Spinal cord (tissue), 10 donors: ENCODE results near the gene UMOD. TPM values are rescaled to one million over a fixed set of nuclear protein-coding genes. Genes with fewer than 3 reads are reported as not detected.

Source experiments
- DNase-seq, 6 donors: peaks; one replicate each; pipeline versions ENCODE4 v3.0.0 to v3.0.0-alpha.2; 2013 to 2015; ENCODE audit warnings: low spot score in 6 of 6, low read depth in 4 of 6
- H3K27ac ChIP-seq: one replicate; pipeline ENCODE4 v1.5.1; 2013; ENCODE audit warnings: low read depth, low read length, control low read depth
- H3K27me3 ChIP-seq: one replicate; pipeline ENCODE4 v1.6.1; 2013; ENCODE audit warnings: low read length; ENCODE audit not compliant: control insufficient read depth, insufficient read depth
- H3K36me3 ChIP-seq: one replicate; pipeline ENCODE4 v1.6.1; 2013; ENCODE audit warnings: low read length; ENCODE audit not compliant: control insufficient read depth, insufficient read depth
- H3K4me1 ChIP-seq: one replicate; pipeline ENCODE4 v1.6.1; 2013; ENCODE audit warnings: low read length; ENCODE audit not compliant: control insufficient read depth, insufficient read depth
- H3K4me3 ChIP-seq: one replicate; pipeline ENCODE4 v1.5.1; 2013; ENCODE audit warnings: low read depth, low read length, control low read depth
- H3K9me3 ChIP-seq: one replicate; pipeline ENCODE4 v1.6.1; 2013; ENCODE audit warnings: low read length; ENCODE audit not compliant: control insufficient read depth, insufficient read depth
- whole genome bisulfite sequencing: methylation state at CpG from one replicate; pipeline ENCODE4 v1.1.5; 2013; ENCODE audit warnings: missing lambda C conversion rate; ENCODE audit not compliant: insufficient coverage; 5-methylcytosine and 5-hydroxymethylcytosine counted together
- polyA plus RNA-seq, 2 donors: library from polyadenylated mRNA; unstranded; fragments of 120-200 nt; gene quantifications; one replicate each; pipeline ENCODE4 v1.2.1, GENCODE V29; 2013; ENCODE audit not compliant: insufficient read length in 2 of 2
- total RNA-seq, 2 donors: library from RNA; depleted of rRNA in 1 of 2; stranded (reverse); fragments of 120-200 nt in 1 of 2; fragments of >200 nt in 1 of 2; gene quantifications; one replicate each; pipeline versions ENCODE4 v1.2.3 to v1.2.4, GENCODE V29; 2013 to 2014
- donor health status: healthy.

The UMOD gene
- total and polyA plus RNA-seq, 4 donors = 0.19 to 0.63 TPM; not detected in 2

DNA sequence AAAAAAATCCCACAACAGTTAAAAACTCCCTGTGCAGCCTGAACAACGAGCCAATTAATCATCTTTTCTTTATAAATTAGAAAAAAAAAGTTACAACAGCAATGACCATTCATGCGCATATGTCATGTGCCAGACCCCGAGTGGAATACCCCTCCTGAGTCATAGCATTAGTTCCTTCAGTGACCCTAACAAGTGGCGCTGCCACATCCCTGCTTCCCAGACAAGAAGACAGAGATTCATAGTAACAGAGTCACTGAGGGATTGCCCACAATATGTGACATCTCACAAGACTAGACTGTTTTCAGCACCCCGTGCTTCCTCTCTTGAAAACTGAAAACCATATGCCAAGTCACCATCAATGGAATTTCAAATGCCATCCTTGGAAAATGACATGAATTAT is 7.9 kb downstream of the UMOD start:
- 88% methylated on average over 3 of the region's 5 CpGs for WGBS
- H3K9me3 ChIP-seq = no peaks in the 10 kb centered on the region
- no peak overlapping the region for H3K4me3 ChIP-seq
- no peak overlapping the region for H3K27ac ChIP-seq
- H3K36me3 ChIP-seq = no peaks in the 10 kb centered on the region
- H3K4me1 ChIP-seq = no peaks in the 10 kb centered on the region
- DNase-seq = no peak
- peaks cover 7% of the 10 kb centered on the region for H3K27me3 ChIP-seq

DNA sequence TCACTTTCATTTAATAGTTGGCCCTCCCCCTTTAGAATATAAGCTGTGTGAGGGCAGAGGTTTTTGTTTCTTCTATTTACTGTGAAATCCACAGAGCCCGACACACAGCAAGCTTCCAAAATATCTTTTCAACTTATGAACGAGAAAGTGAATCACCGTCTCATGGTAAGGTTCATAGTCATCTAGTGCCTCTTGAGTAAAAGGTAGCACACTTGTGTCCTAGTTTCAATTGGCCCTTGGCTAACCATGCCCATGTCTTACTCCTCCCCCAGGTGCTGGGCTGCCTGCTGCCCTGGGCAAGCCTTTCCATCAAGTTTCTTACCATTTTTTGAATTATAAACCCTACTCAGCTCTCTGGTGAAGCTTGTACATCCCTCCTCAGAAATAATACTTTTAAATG is 12.8 kb downstream of the UMOD start:
- DNase-seq = no peak
- WGBS = 100% methylated on average over 1 of the region's 3 CpGs
- no peaks in the 10 kb centered on the region for H3K27me3 ChIP-seq
- no peaks in the 10 kb centered on the region for H3K36me3 ChIP-seq
- H3K4me1 ChIP-seq = no peaks in the 10 kb centered on the region
- H3K9me3 ChIP-seq = no peaks in the 10 kb centered on the region
- H3K4me3 ChIP-seq = no peak overlapping the region
- no peak overlapping the region for H3K27ac ChIP-seq

DNA sequence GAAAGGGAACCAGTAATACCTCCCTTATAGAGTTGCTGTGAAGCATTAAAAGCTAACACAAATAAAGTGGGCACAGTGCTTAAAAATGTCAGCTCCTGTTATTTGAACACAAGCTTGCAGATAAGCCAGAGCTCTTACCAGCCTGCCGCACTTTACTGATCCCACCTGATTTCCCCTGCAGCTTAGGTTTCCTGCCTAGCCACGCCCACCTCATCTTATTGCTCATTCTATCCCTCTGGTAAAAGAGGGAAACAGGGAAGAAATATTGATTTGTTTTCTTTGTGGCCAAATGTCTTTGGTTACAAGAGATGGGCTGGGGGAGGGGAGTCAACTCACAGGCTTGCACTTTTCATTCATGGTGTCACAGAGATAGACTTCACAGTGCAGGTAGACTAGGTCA is 15.6 kb downstream of the UMOD start:
- no CpG with 5 or more reads among the region's 2 CpGs for WGBS
- H3K4me1 ChIP-seq = no peaks in the 10 kb centered on the region
- no peak overlapping the region for H3K27ac ChIP-seq
- H3K36me3 ChIP-seq = no peaks in the 10 kb centered on the region
- no peaks in the 10 kb centered on the region for H3K27me3 ChIP-seq
- no peaks in the 10 kb centered on the region for H3K9me3 ChIP-seq
- H3K4me3 ChIP-seq = no peak overlapping the region
- DNase-seq = no peak

DNA sequence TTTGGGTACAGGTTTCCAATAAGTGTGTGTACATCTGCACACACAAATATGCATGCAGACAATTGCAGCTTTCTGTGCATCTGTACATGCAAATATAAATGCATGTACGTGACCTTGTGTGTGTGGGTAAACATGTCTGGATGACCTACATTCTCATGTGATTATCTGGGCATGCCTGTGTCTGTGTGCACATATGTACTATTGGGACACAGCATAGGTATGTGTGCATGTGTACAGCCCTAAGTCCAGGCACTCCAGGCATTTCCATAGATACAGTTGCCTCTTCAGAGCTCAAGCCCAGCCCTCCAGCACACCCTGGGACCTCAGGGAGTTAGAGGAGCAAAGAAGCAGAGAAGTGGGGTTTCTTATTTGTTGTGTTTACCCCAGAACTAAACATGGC is 18.1 kb downstream of the UMOD start:
- H3K36me3 ChIP-seq = no peaks in the 10 kb centered on the region
- H3K9me3 ChIP-seq = no peaks in the 10 kb centered on the region
- no peaks in the 10 kb centered on the region for H3K27me3 ChIP-seq
- no peak overlapping the region for H3K4me3 ChIP-seq
- no CpG with 5 or more reads among the region's 1 CpG for WGBS
- H3K27ac ChIP-seq = no peak overlapping the region
- DNase-seq = no peak
- no peaks in the 10 kb centered on the region for H3K4me1 ChIP-seq

DNA sequence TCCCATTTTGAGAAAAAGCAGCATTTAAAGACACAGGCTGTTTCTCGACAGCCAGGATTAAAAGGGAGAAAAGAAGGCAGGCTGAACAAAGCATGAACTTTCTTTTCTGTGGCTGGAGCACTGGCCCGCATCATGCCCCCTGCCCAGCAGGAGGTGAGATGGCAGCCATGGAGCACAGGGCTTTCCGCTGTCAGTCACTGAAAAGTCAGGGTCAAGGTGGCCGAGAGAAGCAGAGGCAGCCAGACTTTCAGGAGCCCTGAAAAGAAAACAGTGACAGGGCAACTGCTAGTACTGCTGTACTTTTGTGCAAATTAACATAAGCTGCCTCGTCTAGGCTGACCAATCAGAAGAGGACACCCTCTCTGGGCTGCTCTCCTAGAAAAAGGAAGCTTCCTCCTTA is 19.4 kb downstream of the UMOD start:
- Histone ChIP-seq H3K27me3 (no peaks in the 10 kb centered on the region), H3K4me3 (no peak overlapping the region), H3K36me3 (no peaks in the 10 kb centered on the region), H3K4me1 (no peaks in the 10 kb centered on the region), H3K9me3 (no peaks in the 10 kb centered on the region), H3K27ac (no peak overlapping the region)
- DNase-seq = no peak
- WGBS = 32% methylated on average over 5 of the region's 5 CpGs

DNA sequence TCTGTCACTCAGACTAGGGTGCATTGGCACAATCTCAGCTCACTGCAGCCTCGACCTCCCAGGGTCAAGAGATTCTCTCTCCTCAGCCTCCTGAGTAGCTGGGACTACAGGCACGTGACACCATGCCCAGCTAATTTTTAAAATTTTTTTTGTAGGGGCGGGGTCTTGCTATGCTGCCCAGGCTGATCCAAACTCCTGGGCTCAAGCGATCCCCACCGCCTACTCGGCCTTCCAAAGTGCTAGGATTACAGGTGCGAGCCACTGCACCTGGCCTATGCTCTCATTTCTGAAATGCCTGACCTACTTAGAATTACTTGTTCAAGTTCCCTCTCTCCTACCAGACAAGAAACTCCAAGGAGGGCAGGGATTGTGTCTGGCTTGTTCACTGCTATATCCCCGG is 20.1 kb downstream of the UMOD start:
- no peak overlapping the region for H3K27ac ChIP-seq
- no peaks in the 10 kb centered on the region for H3K27me3 ChIP-seq
- DNase-seq = no peak
- no peaks in the 10 kb centered on the region for H3K9me3 ChIP-seq
- no peaks in the 10 kb centered on the region for H3K4me1 ChIP-seq
- WGBS = 97% methylated on average over 6 of the region's 8 CpGs
- H3K4me3 ChIP-seq = no peak overlapping the region
- H3K36me3 ChIP-seq = no peaks in the 10 kb centered on the region

DNA sequence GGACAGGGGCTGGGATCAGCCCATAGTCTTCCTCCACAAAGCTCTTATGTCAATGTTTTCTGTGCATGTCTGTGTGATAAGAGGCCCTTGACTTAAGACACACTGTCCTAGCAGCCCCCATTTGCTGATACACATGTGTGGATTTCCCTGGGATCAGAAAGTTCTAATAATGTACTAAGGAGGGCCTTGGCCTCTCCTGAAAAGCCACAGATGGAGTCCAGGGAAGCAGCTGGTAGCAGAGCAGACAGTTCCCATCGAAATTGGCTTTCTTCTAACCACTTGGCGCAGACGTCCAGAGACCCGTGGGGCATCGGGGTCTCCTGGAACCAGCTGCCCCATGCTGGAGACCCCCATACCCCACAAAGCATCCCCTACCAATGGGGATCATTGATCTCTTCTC is 20.9 kb downstream of the UMOD start:
- H3K9me3 ChIP-seq = no peaks in the 10 kb centered on the region
- no peaks in the 10 kb centered on the region for H3K27me3 ChIP-seq
- H3K4me1 ChIP-seq = no peaks in the 10 kb centered on the region
- no peak for DNase-seq
- H3K4me3 ChIP-seq = no peak overlapping the region
- no peaks in the 10 kb centered on the region for H3K36me3 ChIP-seq
- 63% methylated on average over 5 of the region's 5 CpGs for WGBS
- no peak overlapping the region for H3K27ac ChIP-seq

DNA sequence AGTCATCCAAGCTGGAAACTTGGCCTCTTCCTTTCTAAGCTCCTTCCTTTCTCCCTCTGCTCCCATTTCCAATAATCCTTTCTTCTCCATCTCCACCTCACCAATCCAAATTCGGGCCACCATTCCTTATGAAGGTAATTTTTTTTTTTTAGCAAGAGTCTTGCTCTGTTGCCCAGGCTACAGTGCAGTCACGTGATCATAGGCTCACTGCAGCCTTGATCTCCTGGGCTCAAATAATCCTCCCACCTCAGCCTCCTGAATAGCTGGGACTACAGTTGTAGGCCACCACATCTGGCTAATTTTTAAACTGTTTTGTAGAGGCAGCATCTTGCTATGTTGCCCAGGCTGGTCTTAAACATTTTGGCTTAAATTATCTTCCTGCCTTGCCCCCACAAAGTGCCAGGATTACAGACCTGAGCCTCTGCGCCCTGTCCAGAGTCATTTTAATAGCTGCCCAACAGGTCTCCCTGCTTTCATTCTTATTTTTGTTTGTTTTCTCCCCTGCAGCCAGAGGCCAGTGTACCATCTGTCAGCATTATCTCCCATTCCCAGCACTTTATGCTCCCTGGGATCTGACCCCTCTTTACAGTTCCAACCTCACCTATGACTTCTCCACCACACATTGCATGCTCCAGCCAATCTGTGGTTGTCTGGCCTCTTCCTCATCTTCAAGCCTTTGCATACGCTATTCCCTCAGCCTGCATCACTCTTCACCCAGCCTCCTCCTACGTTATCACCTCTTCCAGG is 22.9 kb downstream of the UMOD start:
- Histone ChIP-seq H3K4me3 (no peak overlapping the region), H3K36me3 (no peaks in the 10 kb centered on the region), H3K27ac (no peak overlapping the region), H3K4me1 (no peaks in the 10 kb centered on the region), H3K9me3 (no peaks in the 10 kb centered on the region), H3K27me3 (no peaks in the 10 kb centered on the region)
- WGBS = 92% methylated on average over 3 of the region's 5 CpGs
- no peak for DNase-seq

DNA sequence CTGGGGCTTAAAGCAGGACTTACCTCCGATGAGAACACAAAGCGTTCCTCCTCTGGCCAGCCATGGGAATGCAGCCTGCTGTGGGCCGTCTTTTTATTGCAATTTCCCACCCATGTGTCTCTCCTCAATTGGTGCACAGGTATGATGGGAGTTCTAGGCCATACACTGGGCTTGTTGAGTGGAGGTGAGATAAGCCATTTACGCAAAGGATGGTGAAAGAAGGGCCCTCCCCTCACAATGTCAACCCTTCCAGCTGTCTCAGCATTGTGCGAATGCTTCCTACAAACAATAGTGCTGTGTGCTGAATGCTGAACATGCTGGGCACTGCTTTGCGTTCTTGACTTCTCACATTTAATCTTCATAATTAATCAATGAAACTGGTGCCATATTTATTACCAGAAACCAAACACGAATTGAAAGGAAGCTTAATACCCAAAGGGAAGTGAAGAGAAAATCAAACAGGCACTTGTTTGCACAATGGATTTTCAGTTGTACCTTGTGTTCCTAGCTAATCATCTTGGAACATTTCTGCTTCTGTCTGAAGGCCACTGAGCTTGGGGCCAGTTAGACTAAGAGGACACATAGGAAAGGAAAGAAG is 25.0 kb downstream of the UMOD start, which contains the start of gene GP2:
Gene GP2 (minus strand): TSS at position 70 of the 598 bp plus-strand sequence. CDS start 1,082 bp downstream, outside the sequence.
- Histone ChIP-seq H3K9me3 (no peaks in the 10 kb centered on the region), H3K36me3 (no peaks in the 10 kb centered on the region), H3K4me1 (no peaks in the 10 kb centered on the region), H3K27ac (no peak within 1 kb of the TSS), H3K27me3 (no peaks in the 10 kb centered on the region), H3K4me3 (no peak within 1 kb of the TSS)
- DNase-seq = no peak
- WGBS = 81% methylated on average over 5 of the region's 7 CpGs

DNA sequence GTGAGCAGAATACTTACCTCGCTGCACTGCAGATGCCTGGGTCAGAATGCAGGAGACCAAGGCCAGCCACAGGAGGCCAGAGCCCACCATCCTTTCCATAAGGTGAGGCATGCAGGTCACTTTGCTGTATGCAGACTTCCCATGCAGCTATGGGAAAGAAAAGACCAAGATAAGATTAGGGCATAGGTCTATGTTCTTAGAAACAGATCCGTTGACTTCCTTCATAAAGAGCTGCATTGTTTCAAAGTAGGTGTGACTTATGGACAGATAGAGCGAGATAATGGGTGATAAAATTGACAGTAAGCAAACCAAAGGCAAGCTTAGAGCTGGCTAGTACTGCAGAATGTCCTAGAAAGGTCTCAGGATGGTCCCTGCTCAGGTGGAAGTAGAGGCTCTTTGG is 26.2 kb downstream of the UMOD start:
- Histone ChIP-seq H3K36me3 (no peaks in the 10 kb centered on the region), H3K27ac (no peak overlapping the region), H3K27me3 (no peaks in the 10 kb centered on the region), H3K9me3 (no peaks in the 10 kb centered on the region), H3K4me3 (no peak overlapping the region), H3K4me1 (no peaks in the 10 kb centered on the region)
- 89% methylated on average over 3 of the region's 3 CpGs for WGBS
- DNase-seq = no peak
